Muscle of arm (tissue), 12 donors: ENCODE results near the gene SMIM14. TPM values are rescaled to one million over a fixed set of nuclear protein-coding genes. Genes with fewer than 3 reads are reported as not detected.
"Not testable (repeated sequence)": the region's sequence is repeated elsewhere in the genome, so short reads cannot be mapped to it uniquely, and the experiment has no call there.

ENCODE experiments used
- DNase-seq: peaks from one replicate; pipeline ENCODE4 v3.0.0-alpha.2; 2013
- polyA plus RNA-seq, 12 donors: library from polyadenylated mRNA; unstranded; fragments of 120-200 nt; gene quantifications; one replicate each; pipeline ENCODE4 v1.2.1, GENCODE V29; 2013; ENCODE audit not compliant: insufficient read length in 12 of 12

The SMIM14 gene
- polyA plus RNA-seq, 12 donors, result 15.3 to 43.1 (median 19.9) TPM; not detected in 1

- DNase-seq, result no peak
Observed at GRCh38 chr4:39510348-39510929, 128.2 kb downstream of the SMIM14 start.

DNA sequence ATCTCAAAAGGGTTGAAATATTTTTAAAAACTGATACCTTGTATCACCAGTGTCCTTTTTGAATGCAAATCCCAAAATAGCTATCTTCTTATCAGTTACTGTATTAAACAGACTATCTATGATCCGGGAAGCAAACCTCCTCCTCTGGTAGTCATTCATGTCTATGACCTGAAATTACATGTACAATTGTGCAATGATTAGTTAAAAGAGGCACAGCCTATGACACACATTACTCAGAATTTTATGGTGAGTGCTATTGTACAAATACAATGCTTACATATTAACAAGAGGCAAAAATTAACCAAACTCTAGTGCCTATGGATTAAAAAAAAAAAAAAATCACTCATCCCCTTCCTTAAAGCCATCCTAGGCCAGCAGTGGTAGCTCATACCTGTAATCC is 133.1 kb downstream of the SMIM14 start:
- no peak for DNase-seq

- DNase-seq, result no peak
Observed at GRCh38 chr4:39504538-39504937, 134.1 kb downstream of the SMIM14 start.

DNA sequence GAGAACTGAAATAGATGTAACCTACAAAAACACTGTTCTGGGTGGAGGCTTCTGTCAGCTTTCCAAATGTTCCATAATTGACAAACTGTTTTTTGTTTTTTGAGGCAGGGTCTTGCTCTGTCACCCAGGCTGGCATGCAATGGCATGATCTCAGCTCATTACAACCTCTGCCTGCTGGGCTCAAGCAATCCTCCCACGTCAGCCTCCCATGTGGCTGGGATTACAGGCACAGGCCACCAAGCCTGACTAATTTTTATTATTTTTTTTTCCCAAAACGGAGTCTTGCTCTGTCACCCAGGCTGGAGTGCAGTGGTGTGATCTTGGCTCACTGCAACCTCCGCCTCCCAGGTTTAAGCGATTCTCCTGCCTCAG is 136.0 kb downstream of the SMIM14 start:
- not testable (repeated sequence) for DNase-seq

DNA sequence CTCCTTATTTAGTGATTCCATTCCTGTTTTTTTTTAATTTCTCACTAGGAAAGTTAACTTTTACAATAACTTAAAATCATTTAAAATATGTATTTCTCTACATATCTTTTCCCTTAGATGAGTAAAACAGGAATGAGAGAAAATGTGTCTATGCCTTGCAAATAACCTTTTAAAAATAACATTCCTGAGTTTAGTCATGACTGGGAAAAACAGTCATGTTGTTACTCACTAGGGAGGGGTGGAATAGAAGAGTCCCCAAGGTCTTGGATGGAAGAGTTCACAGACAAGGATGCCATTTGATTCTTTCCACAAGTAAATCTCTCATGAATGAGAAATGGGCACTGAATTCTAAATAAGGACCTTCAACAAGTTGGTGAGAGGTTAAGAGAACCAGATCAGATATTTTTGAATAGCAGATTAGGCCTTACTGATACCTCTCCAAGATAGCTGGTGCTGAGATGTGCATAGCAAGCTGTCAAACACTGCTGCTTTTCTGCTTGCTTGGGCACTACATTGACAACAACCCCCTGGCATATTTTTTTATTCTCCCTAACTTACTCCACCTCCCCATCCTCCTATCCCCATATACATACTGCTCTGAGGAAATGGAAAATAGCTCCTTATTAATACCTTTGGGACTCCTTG is 136.5 kb downstream of the SMIM14 start:
- DNase-seq, result no peak

GRCh38 chr4:39498727-39499020 is 140.0 kb downstream of the SMIM14 start:
- no peak for DNase-seq

- no peak for DNase-seq
Observed at GRCh38 chr4:39497909-39498726, 140.5 kb downstream of the SMIM14 start.

Other genes with a start within 250 kb of the SMIM14 start
- gene KLB, start 231.9 kb downstream of the SMIM14 start, polyA plus RNA-seq, result under 1 TPM in 9 of 12 donors, not detected in 3; 0.04 to 0.23 (median 0.06) TPM
- 1,000 to 10,000 TPM in 8 of 12 donors, 100 to 1,000 TPM in 3, not detected in 1; 697 to 3,735 (median 2,102) TPM for gene RPL9, start 179.9 kb downstream of the SMIM14 start, polyA plus RNA-seq
- 10 to 100 TPM in 11 of 12 donors, not detected in 1; 21.5 to 41.6 (median 29.6) TPM for gene LIAS, start 179.8 kb downstream of the SMIM14 start, polyA plus RNA-seq
- 10 to 100 TPM in 11 of 12 donors, not detected in 1; 38.4 to 86.6 (median 54.1) TPM for gene UGDH, start 111.4 kb downstream of the SMIM14 start, polyA plus RNA-seq
- gene UBE2K, start 59.3 kb upstream of the SMIM14 start, polyA plus RNA-seq, result 10 to 100 TPM in 11 of 12 donors, not detected in 1; 43.4 to 60.8 (median 53.0) TPM